ENCODE data around the gene SAPCD1.

SAPCD1 gene

DNA sequence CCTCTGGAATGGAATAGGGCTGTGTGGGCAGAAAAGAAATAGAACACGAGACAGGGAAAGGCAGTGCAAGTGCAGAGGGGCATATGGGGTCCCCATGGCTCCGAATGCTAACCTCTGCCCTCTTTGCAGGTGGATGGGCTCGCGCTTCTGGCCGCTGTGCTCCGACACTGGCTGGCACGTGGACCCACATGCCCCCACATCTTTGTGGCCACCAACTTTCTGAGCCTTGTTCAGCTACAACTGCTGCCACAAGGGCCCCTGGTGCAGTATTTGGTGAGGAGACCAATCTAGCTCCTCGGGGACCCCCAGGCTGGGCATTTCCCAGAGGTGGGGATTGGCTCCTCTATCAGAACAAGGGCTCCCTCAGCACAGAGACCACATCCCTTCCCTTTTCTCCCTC lies 1.1 kb upstream of the SAPCD1 start:
- H3K4me3 ChIP-seq (ENCODE audit: low read depth, low read length): no peak overlapping the region
- no peak for DNase-seq (ENCODE audit: low read depth)
- TF ChIP-seq POLR2A (IDR thresholded peaks at IDR 0.05; ENCODE audit: extremely low read depth, insufficient read length) (no peak), MYC (IDR thresholded peaks at IDR 0.05; ENCODE audit: low read depth, low read length) (no peak)
- TF ChIP-seq, protein P1, sequence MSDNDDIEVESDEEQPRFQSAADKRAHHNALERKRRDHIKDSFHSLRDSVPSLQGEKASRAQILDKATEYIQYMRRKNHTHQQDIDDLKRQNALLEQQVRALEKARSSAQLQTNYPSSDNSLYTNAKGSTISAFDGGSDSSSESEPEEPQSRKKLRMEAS (IDR thresholded peaks at IDR 0.05; ENCODE audit: low read depth, low read length): no peak
- TF ChIP-seq, protein P2, sequence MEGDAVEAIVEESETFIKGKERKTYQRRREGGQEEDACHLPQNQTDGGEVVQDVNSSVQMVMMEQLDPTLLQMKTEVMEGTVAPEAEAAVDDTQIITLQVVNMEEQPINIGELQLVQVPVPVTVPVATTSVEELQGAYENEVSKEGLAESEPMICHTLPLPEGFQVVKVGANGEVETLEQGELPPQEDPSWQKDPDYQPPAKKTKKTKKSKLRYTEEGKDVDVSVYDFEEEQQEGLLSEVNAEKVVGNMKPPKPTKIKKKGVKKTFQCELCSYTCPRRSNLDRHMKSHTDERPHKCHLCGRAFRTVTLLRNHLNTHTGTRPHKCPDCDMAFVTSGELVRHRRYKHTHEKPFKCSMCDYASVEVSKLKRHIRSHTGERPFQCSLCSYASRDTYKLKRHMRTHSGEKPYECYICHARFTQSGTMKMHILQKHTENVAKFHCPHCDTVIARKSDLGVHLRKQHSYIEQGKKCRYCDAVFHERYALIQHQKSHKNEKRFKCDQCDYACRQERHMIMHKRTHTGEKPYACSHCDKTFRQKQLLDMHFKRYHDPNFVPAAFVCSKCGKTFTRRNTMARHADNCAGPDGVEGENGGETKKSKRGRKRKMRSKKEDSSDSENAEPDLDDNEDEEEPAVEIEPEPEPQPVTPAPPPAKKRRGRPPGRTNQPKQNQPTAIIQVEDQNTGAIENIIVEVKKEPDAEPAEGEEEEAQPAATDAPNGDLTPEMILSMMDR (IDR thresholded peaks at IDR 0.05; ENCODE audit: low read depth, low read length): no peak

DNA sequence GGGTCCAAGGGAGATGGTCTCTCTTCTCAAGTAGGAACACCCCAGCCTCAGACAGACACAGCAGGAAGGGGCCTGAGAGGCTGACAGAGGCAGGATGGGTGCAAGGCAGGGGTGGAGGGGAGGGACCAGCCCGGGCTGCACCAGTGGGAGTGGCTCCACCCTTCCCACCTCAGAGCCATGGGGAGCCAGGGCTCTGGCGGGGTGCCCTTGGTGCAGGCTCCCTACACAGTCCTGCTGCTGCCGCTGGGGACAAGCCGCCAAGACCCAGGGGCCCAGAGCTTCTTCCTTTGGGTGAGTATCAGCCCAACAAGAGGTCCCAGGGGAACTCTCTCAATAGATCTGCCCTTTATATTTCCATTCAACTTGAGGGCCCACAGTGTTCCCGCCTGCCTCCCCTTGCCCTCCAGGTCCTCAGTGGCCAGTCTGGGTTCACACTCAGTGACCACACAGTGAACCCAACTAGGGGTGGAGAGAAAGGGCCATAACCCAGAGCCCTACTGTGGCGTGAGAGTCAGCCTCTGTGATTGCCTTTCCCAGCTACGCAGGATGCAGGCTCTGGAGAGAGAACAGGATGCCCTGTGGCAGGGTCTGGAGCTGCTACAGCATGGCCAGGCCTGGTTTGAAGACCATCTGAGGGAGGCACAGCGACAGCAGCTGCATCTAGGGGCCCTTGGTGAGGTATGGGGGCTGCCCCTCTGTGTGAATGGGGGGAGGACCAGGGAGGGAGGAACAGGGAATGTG lies 592 bp downstream of the SAPCD1 start:
- no peak for DNase-seq (ENCODE audit: low read depth)
- TF ChIP-seq MYC (IDR thresholded peaks at IDR 0.05; ENCODE audit: low read depth, low read length) (no peak), POLR2A (IDR thresholded peaks at IDR 0.05; ENCODE audit: extremely low read depth, insufficient read length) (no peak)
- TF ChIP-seq, protein P2 (IDR thresholded peaks at IDR 0.05; ENCODE audit: low read depth, low read length): no peak
- TF ChIP-seq, protein P1 (IDR thresholded peaks at IDR 0.05; ENCODE audit: low read depth, low read length): no peak

DNA sequence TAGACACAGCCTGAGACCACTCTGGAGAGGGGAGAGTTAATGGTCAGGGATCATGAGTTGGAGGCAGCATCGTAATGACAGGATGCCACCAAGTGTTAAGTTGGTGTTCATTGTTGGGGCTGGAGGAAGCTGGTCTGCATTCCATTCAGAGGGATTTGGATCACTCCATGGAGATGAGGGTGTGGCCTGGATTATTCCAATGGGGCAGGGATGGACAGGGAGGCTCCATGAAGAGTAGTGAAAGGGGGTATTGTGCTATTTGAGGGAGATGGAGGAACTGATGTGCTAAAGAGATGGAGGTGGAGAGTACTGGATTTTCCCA lies 1.1 kb downstream of the SAPCD1 start:
- no peak overlapping the region for H3K4me3 ChIP-seq (ENCODE audit: low read depth, low read length)
- TF ChIP-seq, protein P1 (IDR thresholded peaks at IDR 0.05; ENCODE audit: low read depth, low read length): no peak
- no peak for TF ChIP-seq POLR2A (IDR thresholded peaks at IDR 0.05; ENCODE audit: extremely low read depth, insufficient read length)
- TF ChIP-seq, protein P2 (IDR thresholded peaks at IDR 0.05; ENCODE audit: low read depth, low read length): no peak
- TF ChIP-seq MYC (IDR thresholded peaks at IDR 0.05; ENCODE audit: low read depth, low read length): no peak
- no peak for DNase-seq (ENCODE audit: low read depth)

More for the DNA sequence above, 592 bp downstream of the SAPCD1 start:
- no peak overlapping the region for H3K4me3 ChIP-seq (ENCODE audit: low read depth, low read length)

DNA sequence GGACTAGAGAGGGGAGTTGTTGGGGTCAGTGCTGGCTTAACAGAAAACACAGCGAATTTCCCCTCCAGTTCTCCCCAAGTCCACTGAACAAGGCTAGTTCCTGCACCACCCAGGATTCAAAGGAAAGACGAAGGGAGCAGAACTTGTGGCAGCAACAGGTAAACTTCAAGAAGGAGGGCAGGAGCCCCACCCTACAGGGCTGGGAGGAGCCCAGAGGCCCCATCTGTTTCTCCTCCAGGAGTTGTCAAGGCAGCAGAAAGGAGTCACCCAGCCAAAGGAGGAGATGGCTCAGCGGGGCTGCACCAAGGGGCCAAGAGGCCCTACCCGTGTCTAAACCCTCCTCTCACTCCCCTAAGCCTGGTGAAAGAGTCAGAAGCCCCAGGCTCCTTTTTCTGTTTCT lies 1.7 kb downstream of the SAPCD1 start:
- H3K4me3 ChIP-seq (ENCODE audit: low read depth, low read length): no peak overlapping the region
- TF ChIP-seq, protein P2 (IDR thresholded peaks at IDR 0.05; ENCODE audit: low read depth, low read length): no peak
- no peak for TF ChIP-seq POLR2A (IDR thresholded peaks at IDR 0.05; ENCODE audit: extremely low read depth, insufficient read length)
- TF ChIP-seq MYC (IDR thresholded peaks at IDR 0.05; ENCODE audit: low read depth, low read length): no peak
- TF ChIP-seq, protein P1 (IDR thresholded peaks at IDR 0.05; ENCODE audit: low read depth, low read length): no peak
- DNase-seq (ENCODE audit: low read depth): no peak

DNA sequence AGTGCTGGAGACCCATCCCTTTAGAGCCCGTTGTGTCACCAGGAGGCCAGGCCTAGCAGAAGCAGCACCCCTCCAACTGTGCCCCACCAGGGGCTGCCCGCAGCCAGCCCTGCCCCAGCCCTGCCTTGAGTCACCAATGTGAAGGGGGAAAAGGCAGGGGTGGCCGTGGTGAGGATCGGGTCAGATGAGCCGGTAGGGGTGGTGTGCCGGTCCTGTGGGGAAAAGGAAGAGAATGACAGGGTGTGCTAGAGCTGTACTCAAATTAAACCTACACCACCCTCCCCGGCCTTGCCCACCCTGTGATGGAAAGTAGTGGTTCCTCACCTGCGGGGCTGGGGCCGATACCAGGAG lies 3.1 kb downstream of the SAPCD1 start:
- no peak for DNase-seq (ENCODE audit: low read depth)
- H3K4me3 ChIP-seq (ENCODE audit: low read depth, low read length): no peak overlapping the region
- TF ChIP-seq MYC (IDR thresholded peaks at IDR 0.05; ENCODE audit: low read depth, low read length): no peak
- TF ChIP-seq, protein P1 (IDR thresholded peaks at IDR 0.05; ENCODE audit: low read depth, low read length): no peak

DNA sequence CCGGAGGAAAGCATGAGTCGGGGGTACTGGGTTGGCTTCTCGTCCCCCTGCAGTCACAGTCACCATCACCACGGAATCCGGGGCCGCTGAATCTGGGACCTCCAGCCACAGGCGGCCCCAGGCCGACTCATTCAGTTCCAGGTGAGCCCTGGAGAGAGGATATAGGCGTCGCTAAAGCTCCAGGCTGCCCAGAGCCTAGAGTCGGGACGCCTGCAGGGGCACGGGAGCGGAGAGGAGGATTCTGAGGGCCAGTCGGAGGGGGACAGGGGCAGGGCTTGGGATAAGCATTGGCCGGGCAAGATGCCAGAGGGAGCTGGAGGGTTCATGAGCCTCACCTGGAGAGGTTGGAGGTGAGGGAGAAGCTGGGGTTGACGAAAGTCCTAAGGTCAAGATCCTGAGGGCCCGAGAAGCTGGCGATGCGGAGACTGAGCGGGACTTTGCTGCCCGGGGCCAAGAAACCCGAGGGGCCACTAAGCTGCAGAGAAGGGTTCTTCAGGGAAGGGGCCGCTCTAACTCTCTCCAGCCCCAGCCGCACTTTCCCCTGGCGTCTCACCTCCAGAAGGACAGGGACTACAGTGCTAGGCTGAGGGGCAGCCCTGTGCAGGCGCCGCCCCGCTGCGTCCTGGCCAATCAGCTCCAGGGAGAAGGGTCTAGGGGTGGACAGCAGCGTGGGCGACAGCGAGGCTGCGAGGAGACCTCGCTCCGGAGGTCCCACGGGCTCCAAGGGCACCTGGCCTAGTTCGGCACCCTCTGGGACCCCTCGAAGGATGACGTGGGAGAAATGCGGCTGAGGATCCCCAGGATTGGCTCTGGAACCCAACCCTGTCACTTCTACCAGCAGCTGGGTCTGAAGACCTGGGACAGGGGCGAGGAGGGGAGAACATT lies 3.7 kb downstream of the SAPCD1 start:
- no peak overlapping the region for H3K4me3 ChIP-seq (ENCODE audit: low read depth, low read length)
- no peak for DNase-seq (ENCODE audit: low read depth)
- TF ChIP-seq, protein P2 (IDR thresholded peaks at IDR 0.05; ENCODE audit: low read depth, low read length): no peak
- no peak for TF ChIP-seq MYC (IDR thresholded peaks at IDR 0.05; ENCODE audit: low read depth, low read length)

All from NB4 (cell line).